HUDEP-2 (cell line): ENCODE measurements around the gene APBA2.
"Not testable (repeated sequence)": the region's sequence is repeated elsewhere in the genome, so short reads cannot be mapped to it uniquely, and the experiment has no call there.

Experiments used
- DNase-seq, 76 experiments: peaks; one replicate each; lab custom pipeline; 2025; ENCODE audit not compliant: unreplicated experiment in 76 of 76; lab: John Stamatoyannopoulos, UW

Gene APBA2

DNA sequence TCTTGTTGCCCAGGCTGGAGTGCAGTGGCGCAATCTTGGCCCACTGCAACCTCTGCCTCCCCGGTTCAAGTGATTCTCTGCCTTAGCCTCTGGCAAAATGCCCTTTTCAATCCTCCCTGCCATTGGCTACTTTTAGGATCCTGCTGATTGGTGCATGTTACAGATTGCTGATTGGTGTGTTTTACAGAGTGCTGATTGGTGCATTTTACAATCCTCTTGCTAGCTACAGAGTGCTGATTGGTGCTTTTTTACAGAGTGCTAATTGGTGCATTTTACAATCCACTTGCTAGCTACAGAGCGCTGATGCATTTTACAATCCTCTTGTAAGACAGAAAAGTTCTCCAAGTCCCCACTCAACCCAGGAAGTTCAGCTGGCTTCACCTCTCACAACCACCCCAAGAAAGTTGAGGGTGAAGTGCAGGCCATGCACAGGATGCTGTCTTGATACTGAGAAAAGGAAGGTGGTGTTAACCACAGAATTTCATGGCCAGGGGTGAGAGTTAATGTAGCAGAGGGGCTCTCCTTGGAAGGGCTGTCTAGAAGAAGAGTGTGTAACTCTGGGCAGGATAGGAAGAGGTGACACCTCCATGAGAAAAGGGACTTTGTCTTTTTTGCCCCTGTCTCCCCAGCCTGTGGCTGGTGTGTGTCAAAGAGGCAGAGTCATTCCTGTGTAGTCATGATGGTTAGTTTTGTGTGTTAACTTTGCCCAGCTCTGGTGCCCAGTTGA, 145.9 kb downstream of the APBA2 start:
- DNase-seq, result no peak

DNA sequence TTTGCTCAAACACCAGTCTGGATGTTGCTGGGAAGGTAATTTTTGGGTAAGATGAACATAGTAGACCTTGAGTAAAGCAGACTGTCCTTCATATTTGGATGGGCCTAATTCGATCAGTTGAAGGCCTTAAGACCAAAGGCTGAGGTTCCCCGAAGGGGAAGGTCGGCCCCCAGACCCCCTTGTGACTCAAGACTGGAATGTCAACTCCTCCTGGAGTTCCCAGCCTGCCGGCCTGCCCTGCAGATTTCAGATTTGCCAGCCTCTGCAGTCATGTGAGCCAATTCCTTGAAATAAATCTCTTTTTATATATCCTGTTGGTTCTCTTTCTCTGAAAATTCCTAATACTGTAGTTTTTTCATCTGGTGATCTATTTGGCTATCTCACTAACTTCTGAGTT, 146.5 kb downstream of the APBA2 start:
- no peak for DNase-seq

DNA sequence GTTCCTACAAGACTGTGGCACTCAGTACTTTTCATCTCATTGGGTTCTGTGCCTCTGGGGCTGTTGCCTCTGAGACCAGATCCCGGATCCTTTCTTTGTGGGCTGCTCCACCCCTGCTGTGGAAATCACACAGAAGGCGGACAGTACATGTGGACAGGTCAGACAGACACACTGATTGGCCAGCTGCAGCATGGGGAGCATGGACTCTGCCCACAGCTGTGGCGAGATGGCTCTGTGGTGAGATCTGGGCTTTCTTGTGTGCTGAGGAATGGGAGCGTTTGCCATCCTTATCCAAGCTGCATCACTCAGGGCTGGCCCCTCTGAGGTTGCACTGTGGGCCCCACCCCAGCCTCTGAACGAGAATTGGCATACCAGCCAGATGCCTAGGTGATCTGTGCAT, 147.0 kb downstream of the APBA2 start:
- no peak for DNase-seq

DNA sequence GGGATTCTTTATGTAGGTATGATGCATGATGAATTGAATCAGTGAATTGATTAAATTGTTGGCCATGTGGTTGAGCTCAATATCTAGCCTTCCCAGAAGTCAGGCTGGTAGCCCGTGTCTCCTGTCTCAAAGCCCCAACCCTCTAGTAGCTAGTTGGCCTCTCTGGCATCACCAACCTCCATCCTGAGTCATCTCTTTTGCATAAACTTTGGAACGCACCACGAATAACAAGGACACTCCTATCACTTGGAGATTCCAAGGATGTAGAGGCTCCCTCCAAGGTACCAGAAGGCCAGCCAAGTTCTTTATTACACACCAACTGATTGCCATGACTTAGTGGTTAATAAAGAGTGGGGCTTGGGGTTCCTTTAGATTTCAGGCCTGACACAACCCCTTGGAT, 148.4 kb downstream of the APBA2 start:
- no peak for DNase-seq

DNA sequence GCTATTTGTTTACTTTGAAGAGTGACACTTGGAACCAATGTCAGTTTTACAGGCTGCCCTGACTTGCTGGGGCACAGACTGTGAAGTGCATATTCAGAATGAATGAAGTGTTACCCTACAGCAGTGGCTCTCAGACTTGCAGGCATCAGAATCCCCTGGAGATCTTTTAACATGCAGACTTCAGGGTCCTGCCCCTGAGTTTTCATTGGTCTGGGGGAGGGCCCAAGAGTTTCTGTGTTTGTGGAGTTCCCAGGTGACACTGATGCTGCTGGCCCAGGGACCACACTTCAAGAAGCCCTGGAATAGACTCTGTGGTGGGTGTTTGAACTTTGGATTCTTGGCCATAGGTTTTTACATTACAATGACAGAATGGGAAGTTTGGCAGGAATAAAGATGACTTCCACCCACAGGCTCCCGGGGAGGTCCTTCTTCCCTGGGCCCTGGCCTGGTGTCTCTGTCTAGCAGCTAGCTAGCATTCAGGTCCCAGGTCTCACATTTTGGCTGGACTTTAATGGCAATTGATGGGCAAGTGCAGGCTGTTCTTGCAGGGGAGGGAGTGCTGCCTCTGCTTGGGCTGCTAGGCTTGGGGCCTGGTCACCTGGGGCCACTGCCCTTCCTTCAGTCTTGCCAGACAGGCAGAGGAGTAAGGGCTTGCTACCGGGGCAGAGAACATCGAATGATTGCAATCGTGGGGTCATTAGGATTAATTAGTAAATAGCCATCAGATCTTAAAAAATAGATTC, 149.0 kb downstream of the APBA2 start:
- DNase-seq, result no peak

DNA sequence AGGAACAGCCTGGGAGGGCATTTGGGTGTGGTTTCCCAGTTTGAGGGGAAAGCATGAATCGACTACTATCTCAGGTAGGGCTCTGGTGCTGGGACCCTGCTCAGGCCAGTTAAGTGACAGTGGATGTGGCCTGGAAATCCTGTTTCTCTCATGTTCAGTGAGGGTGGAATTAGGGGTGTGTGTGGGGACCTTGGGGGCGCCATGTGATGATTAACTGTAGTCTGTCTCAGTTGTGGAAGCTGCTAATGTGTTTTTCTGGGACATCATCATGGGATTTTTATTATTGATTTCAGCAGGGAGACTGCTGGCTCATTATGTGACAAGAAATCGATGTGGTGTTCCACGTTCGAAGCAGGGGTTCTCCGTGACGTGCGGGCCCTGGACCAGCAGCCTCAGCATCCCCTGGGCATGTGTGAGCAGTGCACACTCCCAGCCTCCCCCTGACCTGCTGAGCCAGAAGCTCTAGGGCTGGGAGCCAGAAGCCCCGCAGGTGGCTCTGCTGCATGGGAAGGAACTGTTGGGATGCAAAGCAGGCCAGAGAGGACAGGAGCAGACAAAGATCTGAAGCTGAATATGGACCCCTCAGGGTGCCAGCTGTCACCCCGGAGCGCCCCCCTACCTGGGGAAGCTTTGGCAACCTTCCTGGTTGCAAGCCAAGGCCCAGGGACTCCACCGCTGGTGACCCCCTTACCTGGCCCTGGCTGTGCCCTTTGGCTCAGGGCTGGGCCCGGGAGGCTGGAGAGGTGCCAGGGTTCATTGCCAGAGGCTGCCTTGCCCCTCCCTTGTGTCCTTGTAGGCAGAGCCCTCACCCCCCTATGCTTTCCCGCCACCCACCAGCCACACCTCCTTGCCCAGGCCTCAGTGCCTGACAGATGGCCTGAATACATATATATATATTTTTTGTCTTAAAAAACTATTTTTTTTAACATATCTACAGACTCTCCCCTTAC, 149.8 kb downstream of the APBA2 start:
- no peak for DNase-seq

DNA sequence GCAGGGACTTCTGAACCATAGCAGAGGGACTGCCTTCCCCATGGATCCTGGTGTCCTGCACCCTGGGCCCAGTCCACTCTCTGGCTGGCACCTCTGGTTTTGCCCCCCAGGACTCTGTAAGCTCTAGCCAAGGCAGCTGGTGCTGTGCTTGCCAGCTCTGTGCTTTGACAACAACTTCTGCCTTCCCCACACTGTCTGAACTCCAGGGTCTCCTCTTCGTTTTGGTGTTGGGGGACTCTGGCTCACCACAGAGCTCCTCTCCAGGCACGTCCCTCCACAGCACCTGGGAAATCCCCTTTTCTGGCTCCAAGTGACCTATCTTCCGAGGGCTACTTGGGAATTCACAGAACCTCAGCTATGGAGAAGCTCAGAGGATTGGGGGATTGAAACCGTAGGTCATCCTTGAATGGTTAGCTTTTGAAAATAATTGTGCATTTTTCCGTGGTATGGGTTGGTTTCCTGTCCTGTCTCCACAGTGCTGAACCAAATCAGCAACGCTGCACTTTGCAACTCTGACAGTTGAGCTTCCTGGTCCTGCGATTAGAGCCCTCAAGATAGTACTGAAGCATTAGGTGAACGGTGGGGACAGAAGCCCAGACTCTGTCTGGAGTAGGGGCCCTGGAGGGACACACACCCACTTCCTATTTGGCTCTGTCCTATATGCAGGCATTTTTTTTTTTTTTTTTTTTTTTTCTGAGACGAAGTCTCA, 152.4 kb downstream of the APBA2 start:
- DNase-seq, result no peak

DNA sequence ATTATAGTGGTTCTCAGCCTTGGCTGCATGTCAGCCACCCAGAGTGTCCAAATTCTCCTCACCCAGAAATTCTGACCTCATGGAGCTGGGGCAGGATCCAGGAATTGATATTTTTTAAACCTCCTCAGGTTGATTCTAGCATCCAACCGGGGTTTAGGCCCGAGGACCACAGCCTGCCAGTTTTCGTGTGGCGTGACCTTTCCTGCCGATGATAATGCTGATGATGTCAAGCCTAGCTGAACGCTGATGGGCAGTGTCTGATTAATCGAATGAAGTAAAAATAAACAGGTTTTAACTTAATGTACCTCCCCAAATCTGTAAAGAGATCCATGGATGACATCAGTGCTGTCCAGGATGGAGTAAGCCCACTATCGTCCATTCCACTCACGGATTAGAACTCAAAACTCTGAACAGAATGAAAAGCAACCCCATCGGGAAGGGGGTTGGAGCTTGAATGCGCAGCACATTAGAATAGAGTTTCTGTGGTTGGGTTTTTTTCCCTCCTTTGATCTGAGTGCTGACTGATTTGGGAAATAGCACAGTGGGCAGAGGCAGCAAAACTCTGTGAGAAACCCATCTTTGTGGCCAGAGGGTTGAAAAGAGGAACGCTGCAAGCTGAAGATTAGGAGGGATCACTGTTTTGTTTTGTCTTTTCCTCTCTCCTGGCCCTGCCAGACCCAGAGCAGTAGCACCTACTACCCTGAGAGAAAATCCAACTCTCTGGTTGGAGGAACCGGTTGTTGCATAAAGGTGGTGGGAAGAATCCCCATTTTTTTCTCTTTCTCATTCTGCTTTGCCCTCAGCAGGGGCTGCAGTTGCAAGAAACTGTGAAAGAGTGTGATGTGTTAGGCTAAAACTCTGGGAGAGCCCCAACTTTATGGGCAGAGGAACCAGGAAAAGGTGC, 153.9 kb downstream of the APBA2 start:
- DNase-seq, result no peak

DNA sequence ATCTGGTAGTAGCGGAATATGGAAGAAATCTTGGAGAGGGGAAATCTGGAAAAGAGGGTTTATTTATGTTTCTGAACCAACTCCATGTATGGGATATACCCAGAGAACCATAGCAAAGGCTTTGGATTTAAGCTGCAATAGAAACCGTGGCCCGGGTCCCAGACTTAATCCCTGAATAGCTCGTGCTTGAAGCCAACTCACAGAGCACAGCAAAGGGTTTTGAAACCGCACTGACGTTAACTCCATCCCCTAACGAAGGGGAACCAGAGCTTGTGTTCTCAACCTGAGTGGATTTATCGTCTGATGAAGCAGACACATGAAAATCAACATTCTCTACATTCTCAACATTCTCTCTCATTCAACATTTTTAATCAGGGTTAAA, 154.6 kb downstream of the APBA2 start:
- DNase-seq, result no peak

DNA sequence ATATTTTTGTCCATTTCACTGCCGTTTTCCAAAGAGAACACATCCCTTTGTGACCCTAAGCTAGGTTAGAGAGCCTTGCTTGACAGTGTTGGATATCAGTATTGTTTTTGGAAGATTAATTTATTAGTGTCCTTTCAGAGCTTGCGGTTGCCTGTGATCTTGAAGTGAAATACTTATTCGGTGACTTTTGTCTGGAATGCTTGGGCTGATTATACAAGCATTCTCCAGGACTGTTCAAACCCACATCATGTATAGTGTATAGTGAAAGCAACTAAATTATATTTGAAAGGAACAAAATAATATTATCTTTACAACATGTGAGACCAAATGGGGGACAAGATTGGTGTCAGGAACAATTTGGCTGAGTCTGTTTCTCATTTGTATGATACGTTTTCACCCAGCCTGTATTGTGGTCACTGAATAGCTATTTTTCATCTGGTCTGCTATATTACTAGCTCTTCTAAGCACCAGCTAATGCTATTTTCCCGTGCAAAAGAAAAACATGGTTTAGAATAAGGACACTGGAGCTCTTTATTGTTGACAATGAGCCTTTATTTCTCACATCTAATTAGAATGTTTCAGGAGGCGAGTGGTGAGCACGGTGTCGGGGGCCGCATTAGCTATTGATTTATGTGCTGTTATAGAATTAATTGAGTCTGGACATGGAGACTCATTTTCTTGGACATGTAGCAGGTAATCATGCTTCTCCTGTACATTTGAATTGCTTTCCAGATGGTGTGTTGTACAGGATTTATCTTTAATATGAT, 158.1 kb downstream of the APBA2 start:
- no peak for DNase-seq

DNA sequence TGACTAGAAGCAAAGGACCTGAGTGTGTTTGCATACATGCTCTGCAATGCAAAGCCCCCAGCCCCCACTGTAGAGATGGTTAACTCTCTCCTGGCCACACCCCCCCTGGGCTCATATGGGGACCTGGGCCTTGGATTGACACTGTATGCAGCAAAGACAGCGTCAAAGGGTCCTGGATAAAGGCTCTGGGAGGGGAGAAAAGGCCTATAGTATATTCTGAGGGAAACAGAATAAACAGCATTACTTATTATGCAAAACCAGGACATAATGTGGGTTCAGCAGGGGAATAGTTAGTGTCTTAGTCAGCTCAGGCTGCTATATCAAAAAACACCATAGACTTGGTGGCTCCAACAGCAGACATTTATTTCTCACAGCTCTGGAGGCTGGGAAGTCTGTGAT, 158.7 kb downstream of the APBA2 start:
- DNase-seq, result no peak

DNA sequence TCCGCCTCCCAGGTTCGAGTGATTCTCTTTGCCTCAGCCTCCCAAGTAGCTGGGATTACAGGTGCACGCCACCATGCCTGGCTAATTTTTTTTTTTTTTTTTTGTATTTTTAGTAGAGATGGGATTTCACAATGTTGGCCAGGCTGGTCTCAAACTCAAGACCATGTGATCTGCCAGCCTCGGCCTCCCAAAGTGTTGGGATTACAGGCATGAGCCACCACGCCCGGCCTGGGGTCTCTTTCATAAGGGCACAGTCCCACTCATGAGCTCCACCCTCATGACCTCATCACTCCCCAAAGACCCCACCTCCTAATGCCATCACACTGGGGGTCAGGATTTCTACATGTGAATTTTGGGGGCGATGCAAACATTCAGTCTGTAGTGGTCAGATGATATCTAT, 159.4 kb downstream of the APBA2 start:
- DNase-seq, result not testable (repeated sequence)

DNA sequence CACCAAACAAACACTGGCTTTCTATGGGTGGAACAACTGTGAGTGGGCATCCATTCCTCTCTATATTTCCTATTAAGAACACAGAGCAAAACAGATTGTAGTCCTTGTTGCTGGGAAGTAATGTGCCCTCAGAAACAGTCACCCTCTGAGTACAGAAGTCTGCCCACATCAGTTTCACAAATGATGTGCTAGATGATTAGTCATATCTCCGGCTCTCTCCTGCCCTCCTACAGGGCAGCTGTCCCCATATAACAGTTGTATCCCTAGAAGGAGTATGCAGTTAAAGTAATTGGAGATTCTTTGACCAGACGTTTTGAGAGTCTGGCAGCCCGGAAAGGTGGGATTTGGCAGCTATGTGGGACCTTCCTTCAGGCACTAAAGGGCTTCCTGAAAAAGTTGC, 159.9 kb downstream of the APBA2 start:
- DNase-seq, result no peak

DNA sequence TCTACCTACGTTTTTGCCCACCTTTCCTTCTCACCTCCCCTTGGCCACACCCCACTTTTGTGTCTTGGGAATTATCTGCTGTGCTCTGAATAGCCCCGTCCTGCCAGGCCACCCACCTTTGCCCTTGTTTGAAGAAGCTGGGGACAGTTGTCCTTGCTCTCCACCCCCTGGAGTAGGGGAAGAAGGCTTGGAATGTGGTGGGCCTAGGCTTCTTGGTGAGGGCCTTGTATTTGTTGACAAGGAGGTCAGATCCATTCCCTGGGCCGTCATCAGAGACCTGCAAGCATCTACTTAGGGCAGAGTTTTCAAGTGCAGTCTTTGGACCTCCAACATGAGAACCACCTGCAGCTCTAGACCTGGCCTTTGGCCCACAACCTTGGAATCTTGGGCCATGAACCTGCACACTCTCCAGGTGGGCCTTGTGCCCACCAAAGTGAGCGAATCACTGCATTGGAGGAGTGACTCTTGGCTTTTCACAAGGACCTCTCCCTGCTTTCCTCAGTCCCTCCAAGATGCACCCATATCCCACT, 160.6 kb downstream of the APBA2 start:
- no peak for DNase-seq

DNA sequence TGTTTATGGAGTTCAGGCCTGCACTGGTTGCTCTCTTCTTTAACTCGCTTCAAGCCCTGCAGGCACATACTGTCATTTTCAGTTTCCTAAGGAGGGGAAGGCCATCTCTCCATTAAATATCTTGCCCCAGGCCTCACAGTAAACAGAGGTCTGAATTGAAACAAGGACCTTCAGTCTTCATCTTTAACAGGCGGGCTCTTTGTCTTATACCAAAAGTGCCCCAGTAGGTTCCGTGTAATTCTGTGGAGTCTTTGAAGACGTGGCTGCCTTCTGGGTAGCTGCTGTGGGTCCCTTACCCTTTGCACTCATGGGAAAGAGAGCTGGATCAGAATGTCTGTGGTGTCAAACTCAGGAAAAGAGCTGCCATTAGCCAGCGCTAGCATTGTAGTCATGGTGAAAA, 161.2 kb downstream of the APBA2 start:
- DNase-seq, result no peak

DNA sequence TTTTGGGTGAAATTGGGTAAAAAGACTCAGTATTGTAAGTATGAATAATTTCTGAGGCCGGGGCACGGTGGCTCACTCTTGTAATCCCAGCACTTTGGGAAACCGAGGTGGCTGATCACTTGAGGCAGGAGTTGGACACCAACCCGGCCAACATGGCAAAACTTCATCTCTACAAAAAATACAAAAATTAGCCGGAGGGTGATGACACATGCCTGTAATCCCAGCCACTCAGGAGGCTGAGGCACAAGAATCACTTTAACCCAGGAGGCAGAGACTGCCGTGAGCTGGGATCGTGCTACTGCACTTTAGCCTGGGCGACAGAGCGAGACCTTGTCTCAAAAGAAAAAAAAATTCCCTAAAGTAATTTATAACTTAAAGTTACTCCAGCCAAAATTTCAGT, 162.2 kb downstream of the APBA2 start:
- no peak for DNase-seq

DNA sequence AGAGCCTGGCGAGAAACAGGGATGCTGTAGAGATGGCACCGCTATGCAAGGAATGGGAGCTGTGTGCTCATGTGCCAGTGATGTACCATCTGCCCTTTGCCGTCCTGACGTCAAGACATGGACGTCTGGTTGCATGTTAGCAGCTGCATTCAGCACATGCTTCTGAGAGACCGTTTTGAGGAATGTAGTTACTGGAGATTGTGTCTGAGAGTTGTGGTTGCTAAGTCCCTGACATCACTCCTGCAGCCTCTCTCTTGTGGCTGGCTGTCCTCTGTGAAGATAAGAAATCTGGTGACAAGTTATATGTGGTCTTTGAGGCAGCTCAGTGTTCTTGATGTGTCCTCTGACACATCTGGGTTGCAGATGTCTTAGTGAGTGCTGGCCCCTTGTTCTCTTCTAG, 165.1 kb downstream of the APBA2 start:
- no peak for DNase-seq

DNA sequence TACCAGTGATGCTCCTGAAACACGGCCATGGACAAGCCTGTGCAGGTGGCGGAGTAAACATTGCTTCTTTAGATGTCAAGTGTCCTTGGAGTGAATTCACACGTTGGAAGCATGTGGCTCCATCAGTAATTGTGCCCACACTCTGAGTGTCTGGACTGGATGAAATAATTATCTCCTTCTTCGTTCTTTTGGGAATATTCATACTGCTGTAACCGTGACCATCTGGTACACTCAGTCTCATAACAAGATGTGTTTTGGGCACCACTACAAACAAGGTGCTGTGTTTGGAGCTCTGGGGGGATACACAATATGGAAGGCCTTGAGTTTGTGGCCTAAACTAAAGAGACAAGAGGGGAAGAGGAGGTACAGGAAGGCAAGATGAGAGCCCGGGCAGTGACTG, 165.6 kb downstream of the APBA2 start:
- no peak for DNase-seq

DNA sequence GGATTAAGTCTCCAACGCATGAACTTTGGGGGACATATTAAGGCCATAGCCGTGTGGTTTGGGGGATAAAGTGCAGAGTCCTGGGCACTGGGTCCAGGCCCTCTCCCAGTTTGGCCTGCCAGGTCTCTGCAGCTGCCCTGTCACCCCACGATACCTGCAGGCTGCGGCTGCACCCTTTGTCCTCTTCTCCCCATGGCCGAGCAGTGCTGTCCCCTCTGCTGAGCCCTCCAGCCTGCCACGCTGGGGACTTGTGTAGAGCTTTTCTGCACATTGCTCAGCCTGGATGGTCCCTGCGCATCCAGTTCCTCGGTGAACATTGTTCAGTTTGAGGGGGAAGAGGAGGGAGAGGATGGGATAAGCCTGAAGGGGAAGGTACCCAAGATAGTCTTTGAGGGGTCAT, 167.2 kb downstream of the APBA2 start:
- DNase-seq, result no peak
